ENCODE data around the gene RNF14.

The RNF14 gene

DNA sequence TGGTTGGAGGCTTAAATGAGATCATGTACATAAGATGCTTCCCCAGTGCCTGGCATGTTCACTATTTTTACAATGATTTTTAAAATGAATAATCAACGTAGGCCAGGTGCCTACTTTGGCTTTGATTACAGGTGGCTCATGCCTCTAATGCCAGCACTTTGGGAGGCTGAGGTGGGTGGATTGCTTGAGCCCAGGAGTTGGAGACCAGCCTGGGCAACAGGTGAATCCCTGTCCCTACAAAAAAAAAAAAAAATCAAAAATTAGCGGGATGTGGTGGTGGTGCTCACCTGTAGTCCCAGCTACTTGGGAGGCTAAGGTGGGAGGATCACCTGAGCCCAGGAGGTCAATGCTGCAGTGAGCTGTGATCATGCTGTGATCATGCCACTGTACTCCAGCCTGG, 20.1 kb upstream of the RNF14 start:
- DNase-seq: no peak

DNA sequence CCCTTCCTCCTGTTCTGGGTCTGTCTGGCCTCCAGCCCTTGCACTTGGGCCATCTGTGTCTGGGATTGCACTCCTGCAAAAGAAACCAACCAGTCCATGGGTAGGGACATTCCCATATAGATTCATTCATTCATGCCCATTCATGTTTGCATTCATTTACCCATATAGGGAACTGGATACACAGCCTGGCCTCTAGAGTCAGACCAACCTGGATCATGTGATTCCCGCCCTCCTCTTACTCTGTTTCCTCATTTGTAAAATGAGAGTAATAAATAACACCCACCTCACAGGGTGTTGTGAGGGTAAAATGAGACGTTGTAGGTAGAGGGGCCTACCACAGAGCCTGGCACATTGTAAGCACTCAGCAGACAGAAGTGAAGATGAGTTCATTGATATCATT, 19.4 kb upstream of the RNF14 start:
- DNase-seq: no peak

DNA sequence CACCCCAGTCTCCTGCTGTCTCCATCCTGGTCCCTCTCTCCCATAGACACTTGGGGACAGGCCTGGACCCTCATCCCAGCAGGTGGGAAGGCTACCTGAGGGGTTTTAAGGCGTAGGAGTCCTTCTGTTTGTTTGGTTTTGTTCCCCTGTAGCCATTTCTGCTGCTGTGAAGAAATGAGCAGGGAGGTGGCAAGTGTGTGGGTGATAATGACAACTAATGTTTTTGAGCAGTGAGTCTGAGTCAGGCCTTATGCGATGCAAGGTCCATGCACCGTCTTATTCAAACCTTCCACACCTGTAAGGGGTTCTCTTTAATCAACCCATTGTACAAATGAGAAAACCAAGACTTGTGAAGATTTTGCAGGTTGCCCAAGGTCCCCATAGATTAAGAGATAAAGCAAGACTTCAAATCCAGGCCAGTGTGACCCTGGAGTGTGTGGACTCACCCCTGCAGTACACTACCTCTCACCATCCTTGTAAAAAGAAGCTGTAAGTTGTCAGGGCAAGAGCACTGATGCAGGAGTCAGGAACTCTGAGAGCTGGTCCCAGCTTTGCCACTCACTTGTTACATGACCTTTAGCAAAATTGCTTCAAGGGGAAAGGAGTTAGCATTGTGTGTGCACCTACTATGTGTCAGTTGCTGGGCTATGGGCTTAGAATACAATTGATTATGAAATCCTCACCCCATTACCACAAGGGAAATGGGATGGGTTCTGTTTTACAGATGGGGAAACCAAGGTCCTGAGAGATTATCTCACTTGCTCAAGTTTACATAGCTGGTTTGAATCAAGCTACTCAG, 18.5 kb upstream of the RNF14 start:
- DNase-seq: no peak

DNA sequence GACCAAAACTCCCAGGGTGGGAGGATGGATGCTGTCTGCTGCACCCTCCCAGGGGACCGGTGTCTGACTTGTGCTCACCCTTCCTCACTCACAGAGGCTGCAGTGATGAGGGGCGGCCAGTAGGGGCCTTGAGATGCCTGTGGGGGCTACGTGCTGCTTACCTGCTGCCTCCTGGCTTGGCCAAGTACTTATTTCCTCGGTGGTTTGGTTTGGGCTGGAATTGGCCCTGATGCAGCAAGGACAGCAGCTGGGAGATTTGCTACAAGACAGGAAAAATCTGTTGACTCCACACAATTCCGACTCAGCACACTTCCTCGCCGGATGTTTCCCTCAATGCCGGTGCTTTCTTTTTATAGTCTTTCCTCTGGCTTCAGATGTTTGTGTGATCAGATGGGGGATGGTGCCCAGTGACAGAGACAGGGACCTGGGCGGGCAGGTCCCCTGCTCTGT, 17.5 kb upstream of the RNF14 start:
- DNase-seq: no peak

DNA sequence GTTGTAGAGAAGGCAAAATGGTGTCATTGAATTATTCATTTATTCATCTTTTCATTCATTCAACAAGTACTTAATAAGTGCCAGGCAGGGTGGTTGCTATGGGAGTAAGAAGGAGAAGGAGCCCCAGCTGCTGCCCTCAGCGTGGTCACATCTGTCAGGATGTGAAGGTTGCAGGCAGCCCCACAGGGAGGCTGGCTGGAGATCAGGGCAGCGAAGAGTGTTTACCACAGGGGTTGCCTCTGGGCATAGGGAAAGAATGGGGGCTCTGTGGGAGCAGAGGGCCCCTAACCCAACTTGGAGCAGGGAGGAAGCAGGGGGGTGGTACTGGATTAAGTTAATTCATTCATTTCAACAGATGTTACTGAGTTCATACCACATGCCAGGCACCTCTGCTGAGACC, 16.9 kb upstream of the RNF14 start:
- DNase-seq: no peak

DNA sequence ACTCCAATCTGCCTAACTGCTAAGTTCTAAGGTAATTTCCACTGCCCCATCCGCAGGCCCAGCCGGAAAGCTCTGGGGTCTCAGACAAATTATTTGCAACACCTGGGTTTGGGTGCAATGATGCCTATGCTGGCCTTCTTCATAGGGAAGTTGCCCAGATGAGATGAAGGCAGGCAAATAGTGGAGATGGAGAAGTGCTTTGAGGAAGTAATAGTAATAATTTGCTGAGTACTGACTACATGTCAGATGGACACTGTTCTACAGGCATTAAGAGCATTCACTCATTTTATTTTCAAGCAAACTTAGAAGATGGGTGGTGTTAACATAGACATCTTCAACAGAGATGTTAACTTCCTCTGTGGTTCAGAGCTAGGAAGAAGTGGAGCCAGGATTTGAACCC, 14.7 kb upstream of the RNF14 start:
- no peak for DNase-seq

DNA sequence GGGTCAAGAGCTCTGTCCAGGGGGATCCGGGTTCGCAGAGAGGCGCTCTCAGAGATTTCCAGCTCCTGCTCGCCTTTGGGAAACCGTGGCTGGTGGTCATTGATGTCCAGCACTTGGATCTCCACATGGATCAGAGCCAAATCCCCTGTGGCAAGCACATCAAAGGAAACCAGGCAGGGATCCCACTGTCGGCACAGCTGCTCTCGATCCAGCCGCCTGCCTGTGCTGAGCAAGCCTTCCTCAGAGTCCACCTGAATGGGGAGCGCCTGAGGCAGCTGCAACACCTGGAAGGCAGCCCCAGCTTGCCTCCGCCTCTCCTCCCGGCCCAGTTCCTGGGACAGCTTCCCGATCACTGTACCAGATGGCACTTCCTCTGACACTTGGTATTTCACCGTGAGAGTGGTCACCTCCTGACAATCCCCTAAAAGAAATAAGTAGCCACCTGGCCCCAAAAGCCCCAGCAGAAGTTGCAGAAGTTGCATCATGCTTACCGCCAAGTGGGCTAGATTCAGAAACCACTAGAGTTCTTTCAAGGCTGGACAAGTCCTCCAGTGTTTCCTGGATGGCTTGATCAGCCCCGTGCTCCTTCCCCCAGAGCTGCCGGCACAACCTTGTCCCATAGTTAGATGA, 11.4 kb upstream of the RNF14 start:
- DNase-seq: no peak

DNA sequence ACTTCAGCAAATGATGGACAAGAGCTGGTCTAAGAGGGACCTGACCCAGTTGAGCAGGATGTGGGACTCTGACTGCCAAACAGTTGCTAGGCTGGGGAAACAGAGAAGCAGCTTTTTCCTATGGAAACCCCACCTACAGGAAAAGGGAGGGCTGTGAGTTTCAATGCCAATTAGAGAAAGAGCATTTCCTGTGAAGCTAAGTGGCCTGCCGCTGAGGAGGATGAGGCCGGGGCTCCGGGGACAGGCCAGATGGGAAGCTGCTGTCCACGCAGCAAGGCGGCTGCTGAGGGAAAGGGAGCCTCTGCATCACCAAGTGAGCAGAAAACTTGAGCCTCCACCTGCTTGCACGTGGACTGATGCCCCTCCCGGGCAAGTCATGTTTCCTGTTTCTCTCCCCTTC, 10.8 kb upstream of the RNF14 start, which contains the start of gene PCDH12:
Gene PCDH12 (minus strand): TSS at position 90 of the 400 bp plus-strand sequence. CDS start 351 bp downstream, outside the sequence.
- DNase-seq: peak; percentile 84

DNA sequence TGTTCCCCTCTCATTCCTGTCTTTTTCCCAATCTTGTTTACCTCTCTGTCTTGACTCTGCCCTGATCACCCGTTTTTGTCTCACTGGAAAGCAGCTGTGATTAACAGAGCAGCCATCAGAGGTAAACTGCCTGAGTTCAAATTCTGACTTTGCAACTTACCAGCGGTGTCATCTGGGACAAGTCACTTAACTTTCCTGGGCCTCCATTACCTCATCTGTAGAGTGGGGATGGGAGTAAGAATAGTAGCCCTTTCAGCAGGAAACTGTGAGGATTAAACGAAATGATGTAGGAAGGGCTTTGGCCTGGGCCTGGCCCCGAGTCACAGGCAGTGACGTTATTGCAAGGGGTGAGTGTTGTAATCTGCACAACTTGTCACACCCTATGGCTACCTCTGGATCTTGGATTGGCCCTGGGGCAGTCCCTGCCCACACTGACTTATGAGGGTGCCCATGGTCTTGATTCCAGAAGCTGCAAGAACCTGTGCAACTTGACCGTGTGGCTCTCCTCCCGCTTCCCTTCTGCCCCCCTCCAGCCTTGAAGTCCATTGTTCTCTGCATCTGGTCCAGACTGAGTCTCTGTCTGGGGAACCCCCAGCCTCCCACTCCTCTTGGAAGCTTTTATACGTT, 10.2 kb upstream of the RNF14 start:
- no peak for DNase-seq

DNA sequence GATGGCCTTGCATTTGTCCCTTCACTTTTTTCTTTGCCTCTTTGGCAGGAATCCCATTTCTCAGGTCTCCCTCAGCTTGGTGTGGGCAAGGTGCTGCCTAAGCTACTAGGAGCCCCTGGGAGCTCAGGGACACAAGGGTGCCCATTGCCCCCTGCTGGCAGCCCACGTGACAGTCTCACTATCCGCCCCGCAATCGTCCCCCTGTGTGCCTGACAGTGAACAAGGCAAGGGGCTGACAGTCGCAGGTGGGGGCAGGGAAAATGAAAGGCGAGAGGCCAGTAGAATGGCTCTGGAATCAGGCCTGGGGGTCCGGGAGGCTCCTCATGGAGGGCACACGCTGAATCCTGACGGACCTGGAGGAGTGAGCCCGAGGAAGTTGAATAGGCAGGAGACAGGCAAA, 8.9 kb upstream of the RNF14 start:
- DNase-seq: no peak

DNA sequence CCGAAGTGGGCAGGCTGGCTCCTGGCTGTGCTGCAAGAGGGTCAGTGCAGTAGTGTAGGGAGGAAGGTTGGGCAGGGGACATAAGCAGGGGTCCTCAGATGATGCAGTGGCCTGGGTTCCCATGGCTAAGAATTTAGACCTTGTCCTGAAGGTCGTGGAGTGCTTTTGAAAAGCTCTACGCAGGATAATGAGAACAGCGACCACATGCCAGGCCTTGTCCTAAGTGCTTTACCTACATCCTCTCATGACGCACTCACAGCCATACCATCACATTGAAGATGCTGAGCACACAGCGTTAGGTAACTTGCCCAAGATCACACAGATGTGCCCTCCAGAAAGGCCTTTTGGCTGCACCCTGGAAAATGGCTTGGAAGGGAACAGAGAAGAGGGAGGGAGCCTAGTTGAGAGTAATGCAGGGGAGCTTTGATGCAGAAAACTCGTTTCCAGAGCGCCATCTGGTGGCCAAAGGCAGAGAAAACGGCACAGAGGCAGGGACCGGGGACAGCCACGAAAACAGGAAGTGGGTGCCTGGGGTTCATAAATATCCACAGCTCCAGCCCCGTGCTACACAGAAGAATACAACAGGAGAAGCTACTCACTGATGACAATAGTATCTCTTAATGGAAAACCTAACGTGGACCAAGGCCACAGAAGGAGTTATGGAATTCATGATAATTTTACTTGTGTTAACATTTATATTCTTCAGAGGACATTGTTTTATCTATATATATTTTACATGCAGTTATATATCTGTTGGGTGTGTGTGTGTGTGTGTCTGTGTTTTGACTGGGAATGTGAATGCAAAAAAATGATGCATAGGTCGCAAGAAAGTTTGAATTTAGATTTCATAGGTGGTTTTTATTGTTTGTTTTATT, 8.2 kb upstream of the RNF14 start:
- peak; percentile 91 for DNase-seq

DNA sequence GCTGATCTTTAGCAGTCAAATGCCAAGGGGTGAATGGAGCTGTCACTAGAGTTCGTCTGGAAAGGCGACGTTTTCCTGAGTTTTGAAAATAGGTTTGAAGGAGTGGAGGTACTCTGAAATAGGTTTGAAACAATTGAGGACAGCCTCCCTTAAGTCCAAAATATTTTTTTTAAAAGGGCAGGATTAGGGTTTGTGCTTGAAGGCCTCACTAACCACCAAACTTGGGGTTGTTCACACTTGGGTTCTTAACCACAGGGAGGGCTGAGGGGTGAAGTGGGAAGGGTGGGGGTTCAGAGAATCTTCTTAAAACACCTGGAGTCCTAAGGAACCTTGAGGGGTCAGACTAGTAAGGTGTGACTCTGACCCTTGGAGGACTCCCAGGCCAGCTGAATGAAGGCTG, 7.4 kb upstream of the RNF14 start:
- no peak for DNase-seq

DNA sequence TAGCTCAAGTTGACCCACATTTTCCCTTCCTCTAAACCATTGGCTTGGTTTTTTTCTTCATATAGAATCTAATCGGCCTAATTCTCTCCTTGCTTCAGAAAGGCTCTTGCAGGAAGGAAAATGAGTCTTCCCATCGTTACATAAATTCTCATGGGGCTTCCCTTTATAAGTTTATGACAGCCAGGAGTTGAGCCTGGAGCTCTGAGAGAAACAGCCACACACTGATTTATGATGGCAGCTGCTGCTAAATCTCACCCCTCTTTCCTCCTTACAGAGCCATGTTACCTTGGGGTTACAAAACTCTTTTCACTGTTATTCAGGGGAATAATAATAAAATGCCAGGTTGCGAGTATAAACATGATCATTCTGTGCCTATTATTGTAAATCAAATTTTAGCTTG, 5.2 kb upstream of the RNF14 start:
- DNase-seq: no peak

DNA sequence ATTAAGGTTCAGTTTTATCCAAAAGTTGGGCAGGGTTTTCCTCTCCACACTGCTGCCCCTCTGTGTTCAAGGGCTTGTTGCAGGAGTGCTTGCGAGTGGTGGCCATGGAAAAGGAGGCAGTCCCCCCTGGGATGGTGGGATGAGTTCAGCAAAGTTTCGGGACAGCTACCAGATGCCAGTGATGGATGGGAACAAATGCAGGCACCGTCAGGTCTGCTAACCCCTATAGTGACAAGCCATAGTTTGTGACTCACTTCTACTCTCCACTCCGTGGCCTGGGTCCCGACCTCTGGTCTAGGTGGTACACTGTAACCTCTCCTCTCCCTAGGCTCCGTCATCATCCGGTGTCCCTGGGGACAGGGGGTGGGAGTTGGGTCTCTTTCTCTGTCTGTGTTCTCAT, 3.8 kb upstream of the RNF14 start:
- DNase-seq: peak; percentile 62

DNA sequence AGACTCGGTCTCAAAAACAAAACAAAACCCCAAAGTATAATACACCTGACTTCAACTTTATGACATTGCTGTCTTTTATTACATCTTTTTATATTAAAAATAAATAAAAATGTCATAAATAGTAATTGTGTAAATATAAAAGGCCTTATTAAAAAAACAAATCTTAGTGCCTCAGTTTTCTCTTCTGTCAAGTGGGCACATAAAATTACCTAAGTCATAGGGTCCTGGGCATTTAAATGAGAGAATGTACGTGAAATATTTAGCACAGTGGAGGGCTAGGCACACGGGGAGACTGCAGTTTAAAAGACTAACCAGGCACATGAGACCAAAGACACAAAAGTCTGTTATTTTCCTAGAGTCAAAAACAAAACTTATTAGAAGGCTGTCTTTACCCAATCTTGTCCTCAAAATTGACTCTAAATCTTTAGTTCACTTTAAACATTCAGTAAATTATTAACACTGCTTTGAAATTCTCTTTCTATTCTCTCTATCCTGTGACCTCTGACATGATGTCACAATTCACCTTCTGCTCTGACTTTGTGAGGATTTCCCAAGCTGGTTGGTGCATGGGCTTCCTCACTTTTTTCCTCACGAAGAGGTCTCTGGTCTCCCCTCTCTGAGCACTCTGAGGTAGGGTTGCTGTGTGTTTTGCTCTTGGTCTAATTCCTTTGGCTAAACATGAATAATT, 2.5 kb upstream of the RNF14 start:
- DNase-seq: no peak

DNA sequence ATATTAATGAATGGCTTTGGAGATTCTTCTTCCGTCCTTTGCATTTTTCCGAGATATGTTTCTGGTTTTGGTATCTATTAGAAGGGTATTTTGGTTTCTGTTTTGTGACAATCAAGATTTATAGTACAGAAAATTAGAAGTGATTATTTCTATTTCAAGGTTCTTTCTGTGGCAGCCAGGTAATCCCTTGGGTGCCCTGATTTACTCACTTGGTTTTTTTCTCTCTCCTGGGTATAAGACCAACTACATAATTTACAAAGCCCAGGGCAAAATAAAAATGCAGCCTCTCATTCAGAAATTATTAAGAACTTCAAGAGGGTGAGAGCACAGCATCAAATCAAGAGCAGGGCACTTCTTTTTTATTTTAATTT, 2.0 kb upstream of the RNF14 start:
- DNase-seq: no peak

DNA sequence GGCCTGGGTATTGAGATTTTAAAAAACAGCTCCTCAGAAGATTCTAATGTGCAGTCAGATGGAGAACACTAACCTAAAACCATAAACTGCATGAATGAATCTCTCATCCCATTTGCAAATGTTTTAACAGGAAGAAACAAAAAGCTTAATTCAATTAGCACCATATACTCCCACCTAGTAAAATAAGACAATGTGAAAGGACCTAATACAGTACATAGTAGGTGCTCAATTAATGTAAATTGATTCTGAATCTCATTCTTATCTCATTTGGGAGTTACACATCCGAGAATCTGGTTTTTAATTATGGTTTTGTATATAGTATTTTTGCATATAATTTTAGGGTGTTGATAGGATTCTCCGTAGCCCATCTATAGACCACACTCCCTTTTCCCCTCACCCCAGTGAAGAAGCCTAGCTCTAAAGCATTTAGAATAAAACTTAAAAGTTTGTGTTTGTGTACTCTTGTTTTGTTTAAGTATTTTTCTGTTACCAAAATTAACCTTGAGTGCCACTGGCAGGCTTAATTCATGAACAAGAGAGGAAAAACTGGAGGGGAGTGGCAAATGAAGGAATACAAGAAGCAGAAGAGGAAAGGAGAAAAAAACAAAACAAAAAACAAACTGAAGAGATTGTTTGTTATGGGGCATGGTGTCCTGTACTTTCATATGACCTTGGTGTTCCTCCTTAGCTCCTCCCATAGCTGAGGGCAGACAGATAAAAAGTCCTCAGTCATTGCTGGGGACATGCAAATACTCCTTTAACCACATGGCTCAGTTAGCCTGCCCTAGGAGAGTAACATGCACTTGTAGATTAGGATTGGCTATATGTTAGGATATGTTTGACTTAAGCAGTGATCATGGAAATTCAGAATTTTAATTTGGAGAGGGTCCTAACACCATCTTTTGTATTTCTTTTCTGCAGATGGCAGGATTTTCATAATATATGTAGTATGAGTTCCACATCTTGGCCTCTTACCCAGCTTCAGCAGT, 1.2 kb downstream of the RNF14 start:
- DNase-seq: no peak

DNA sequence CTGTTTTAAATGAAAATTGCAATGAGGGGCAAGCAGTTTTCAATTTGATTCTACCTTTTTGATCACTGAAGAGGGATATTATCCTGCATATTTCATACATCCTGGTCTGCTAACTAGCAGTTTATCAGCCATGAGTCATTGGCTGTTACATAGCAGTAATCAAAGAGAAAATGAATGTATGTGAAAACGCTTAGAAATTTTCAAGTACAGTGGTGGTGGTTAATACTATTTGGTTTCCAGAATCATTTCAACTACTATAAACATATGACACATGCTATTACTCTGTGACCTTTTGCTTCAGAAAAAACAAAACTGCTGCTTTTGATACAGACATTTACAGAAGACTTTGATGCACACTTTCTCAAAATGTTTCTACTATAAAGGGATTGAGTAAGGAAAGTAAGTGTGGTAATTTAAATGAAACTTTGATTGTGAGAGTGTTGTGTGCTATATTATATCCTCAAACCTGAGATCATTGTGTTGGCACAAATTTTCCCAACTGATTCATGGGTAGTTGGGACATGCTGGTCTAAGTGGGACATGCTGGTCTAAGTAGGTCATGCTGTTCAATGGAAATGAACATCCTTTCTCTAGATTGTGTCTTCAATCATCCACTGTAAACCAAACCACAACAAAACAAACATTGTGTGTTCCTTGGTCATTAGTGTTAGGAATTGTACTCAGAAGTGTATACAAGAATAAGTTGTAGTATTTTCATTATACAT, 5.1 kb downstream of the RNF14 start:
- DNase-seq: no peak

DNA sequence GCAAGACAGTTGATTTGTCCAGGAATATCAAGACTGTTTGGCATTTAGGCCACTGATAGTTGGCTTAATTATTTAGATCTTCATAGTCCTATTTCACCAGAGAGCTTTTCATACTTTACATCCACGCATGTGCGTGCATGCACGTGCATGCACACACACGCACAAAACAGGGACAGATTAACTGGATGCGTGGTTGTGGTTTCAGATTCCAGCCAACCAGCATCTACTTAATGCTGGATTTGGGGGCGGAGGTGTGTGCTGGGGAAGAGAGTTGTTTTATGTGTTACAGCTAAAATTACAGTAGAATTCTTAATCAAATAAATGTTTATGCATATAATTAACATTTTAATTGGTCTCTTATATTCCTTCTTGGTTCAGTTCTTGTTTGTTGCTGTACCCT, 7.3 kb downstream of the RNF14 start:
- no peak for DNase-seq

DNA sequence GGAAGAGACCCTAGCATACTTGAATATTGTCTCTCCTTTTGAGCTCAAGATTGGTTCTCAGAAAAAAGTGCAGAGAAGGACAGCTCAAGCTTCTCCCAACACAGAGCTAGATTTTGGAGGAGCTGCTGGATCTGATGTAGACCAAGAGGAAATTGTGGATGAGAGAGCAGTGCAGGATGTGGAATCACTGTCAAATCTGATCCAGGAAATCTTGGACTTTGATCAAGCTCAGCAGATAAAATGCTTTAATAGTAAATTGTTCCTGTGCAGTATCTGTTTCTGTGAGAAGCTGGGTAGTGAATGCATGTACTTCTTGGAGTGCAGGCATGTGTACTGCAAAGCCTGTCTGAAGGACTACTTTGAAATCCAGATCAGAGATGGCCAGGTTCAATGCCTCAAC, 9.5 kb downstream of the RNF14 start:
- no peak for DNase-seq

DNA sequence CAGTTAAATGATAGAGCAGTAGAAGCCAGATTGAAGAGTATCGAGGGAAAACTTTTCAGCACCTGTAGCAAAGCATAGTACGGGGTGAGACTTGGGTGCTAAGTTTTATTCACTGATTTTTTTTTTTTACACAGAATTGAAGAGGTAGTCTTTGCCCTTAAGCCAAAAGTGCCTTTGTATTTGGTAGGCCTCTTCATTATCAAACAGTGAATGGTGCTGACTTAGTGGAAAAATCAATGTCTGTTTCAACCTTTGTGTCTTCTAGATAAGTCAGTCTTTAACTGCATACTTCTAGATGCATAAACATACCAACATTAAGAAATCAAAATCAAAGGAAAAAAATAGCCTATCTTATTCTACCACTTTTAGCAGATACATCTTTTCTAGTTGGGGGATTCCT, 13.7 kb downstream of the RNF14 start:
- DNase-seq: no peak

All from right hindlimb (tissue), 1 donor.